Mononuclear cell (primary cell): Measurements from ENCODE around the gene AATF. TPM values are rescaled to one million over a fixed set of nuclear protein-coding genes. Genes with fewer than 3 reads are reported as not detected.

Experiments
- H3K27me3 ChIP-seq: 2 replicates; pipeline ENCODE4 v1.6.0; 2011; ENCODE audit warnings: low read length, control low read depth; ENCODE audit not compliant: insufficient read depth
- H3K4me1 ChIP-seq: 2 replicates; pipeline ENCODE4 v1.5.1; 2011; ENCODE audit warnings: mild to moderate bottlenecking, low read length, control low read depth; ENCODE audit not compliant: insufficient read depth
- H3K4me3 ChIP-seq: 2 replicates; pipeline ENCODE4 v1.5.1; 2011; ENCODE audit warnings: mild to moderate bottlenecking, low read length, moderate library complexity
- H3K9me3 ChIP-seq: 2 replicates; pipeline ENCODE4 v1.5.1; 2011; ENCODE audit warnings: low read depth, mild to moderate bottlenecking, control low read depth, low read length
- total RNA-seq: library from RNA; depleted of rRNA; stranded (reverse); fragments of >200 nt; gene quantifications from one replicate; pipeline ENCODE4 v1.2.3, GENCODE V29; 2012

Gene AATF
- total RNA-seq, 1 donor = 36.1 TPM

GRCh38 chr17:36926226-36926625 is 22.5 kb upstream of the AATF start:
- Histone ChIP-seq H3K4me1 (peaks cover 13% of the 10 kb centered on the region), H3K4me3 (no peak overlapping the region), H3K27me3 (peaks cover 63% of the 10 kb centered on the region), H3K9me3 (no peaks in the 10 kb centered on the region)

- H3K27me3 ChIP-seq = peaks cover 63% of the 10 kb centered on the region
- no peak overlapping the region for H3K4me3 ChIP-seq
- peaks cover 14% of the 10 kb centered on the region for H3K4me1 ChIP-seq
- H3K9me3 ChIP-seq = no peaks in the 10 kb centered on the region
Observed at GRCh38 chr17:36926701-36927100, 22.1 kb upstream of the AATF start.

- H3K27me3 ChIP-seq = peaks cover 70% of the 10 kb centered on the region
- peaks cover 34% of the 10 kb centered on the region for H3K4me1 ChIP-seq
- H3K9me3 ChIP-seq = no peaks in the 10 kb centered on the region
- no peak overlapping the region for H3K4me3 ChIP-seq
Observed at GRCh38 chr17:36928471-36929345, 20.0 kb upstream of the AATF start.

GRCh38 chr17:36929851-36930582 is 18.7 kb upstream of the AATF start:
- Histone ChIP-seq H3K4me1 (peaks cover 47% of the 10 kb centered on the region), H3K4me3 (no peak overlapping the region), H3K9me3 (no peaks in the 10 kb centered on the region), H3K27me3 (peaks cover 82% of the 10 kb centered on the region)

GRCh38 chr17:36930583-36930900 is 18.2 kb upstream of the AATF start:
- Histone ChIP-seq H3K9me3 (no peaks in the 10 kb centered on the region), H3K4me1 (peaks cover 52% of the 10 kb centered on the region), H3K27me3 (peaks cover 84% of the 10 kb centered on the region), H3K4me3 (no peak overlapping the region)

GRCh38 chr17:36931096-36931696 is 17.6 kb upstream of the AATF start:
- Histone ChIP-seq H3K9me3 (no peaks in the 10 kb centered on the region), H3K4me1 (peaks cover 58% of the 10 kb centered on the region), H3K4me3 (no peak overlapping the region), H3K27me3 (peaks cover 89% of the 10 kb centered on the region)

GRCh38 chr17:36931697-36932382 is 16.9 kb upstream of the AATF start:
- Histone ChIP-seq H3K4me1 (peaks cover 65% of the 10 kb centered on the region), H3K4me3 (no peak overlapping the region), H3K27me3 (peaks cover 94% of the 10 kb centered on the region), H3K9me3 (no peaks in the 10 kb centered on the region)

- H3K27me3 ChIP-seq = peaks cover 96% of the 10 kb centered on the region
- H3K4me3 ChIP-seq = no peak overlapping the region
- H3K9me3 ChIP-seq = no peaks in the 10 kb centered on the region
- peaks cover 70% of the 10 kb centered on the region for H3K4me1 ChIP-seq
Observed at GRCh38 chr17:36932383-36932693, 16.4 kb upstream of the AATF start.

GRCh38 chr17:36932694-36933511 is 15.9 kb upstream of the AATF start:
- H3K4me3 ChIP-seq = no peak overlapping the region
- H3K4me1 ChIP-seq = peaks cover 72% of the 10 kb centered on the region
- H3K27me3 ChIP-seq = peaks cover 98% of the 10 kb centered on the region
- no peaks in the 10 kb centered on the region for H3K9me3 ChIP-seq

- Histone ChIP-seq H3K27me3 (peaks cover 98% of the 10 kb centered on the region), H3K4me3 (no peak overlapping the region), H3K9me3 (no peaks in the 10 kb centered on the region), H3K4me1 (peaks cover 72% of the 10 kb centered on the region)
Observed at GRCh38 chr17:36933512-36934143, 15.1 kb upstream of the AATF start.

- H3K4me1 ChIP-seq = peaks cover 73% of the 10 kb centered on the region
- peaks cover 98% of the 10 kb centered on the region for H3K27me3 ChIP-seq
- no peaks in the 10 kb centered on the region for H3K9me3 ChIP-seq
- no peak overlapping the region for H3K4me3 ChIP-seq
Observed at GRCh38 chr17:36934144-36934691, 14.5 kb upstream of the AATF start.

- H3K4me1 ChIP-seq = peaks cover 73% of the 10 kb centered on the region
- no peak overlapping the region for H3K4me3 ChIP-seq
- no peaks in the 10 kb centered on the region for H3K9me3 ChIP-seq
- H3K27me3 ChIP-seq = peaks cover 98% of the 10 kb centered on the region
Observed at GRCh38 chr17:36934692-36935630, 13.8 kb upstream of the AATF start.
